PC-3 (cell line): Measurements from ENCODE around the gene CYP2R1. TPM values are rescaled to one million over a fixed set of nuclear protein-coding genes. Genes with fewer than 3 reads are reported as not detected.
A peak's percentile ranks its signal among the peaks of the same experiment; 100 is the strongest.

Source experiments
- ATAC-seq: fragments of 200-7000 bp; cut with Tn5 transposase; 2 replicates; pipeline ENCODE4 v1.9.1; 2020; ENCODE audit warnings: mild to moderate bottlenecking, moderate library complexity
- BruUV-seq: library from RNA; stranded (reverse); fragments of 400-500 nt; replicated peaks from 2 replicates; lab custom pipeline; 2021; lab: Mats Ljungman, UMichigan
- CTCF ChIA-PET: fragments of 300-600 bp; sonication (Branson Sonifier 250); formaldehyde crosslinking; loops from one replicate; lab custom pipeline; 2022; ENCODE audit warnings: antibody characterized with exemption; lab: Charles Lee
- POLR2A ChIA-PET: fragments of 300-600 bp; sonication (Branson Sonifier 250); formaldehyde crosslinking; loops from one replicate; lab custom pipeline; 2022; ENCODE audit warnings: antibody characterized with exemption; ENCODE audit not compliant: unreplicated experiment; lab: Charles Lee
- DNase-seq: peaks from one replicate; pipeline ENCODE4 v3.0.0-alpha.2; 2015
- H2AFZ ChIP-seq: fragments of 300-600 bp; sonication (generic); 2 replicates; pipeline ENCODE4 v1.6.0; 2016; ENCODE audit warnings: antibody characterized with exemption, low read length
- H3F3A ChIP-seq: fragments of 300-600 bp; sonication (generic); one replicate; pipeline ENCODE4 v1.6.0; 2017; ENCODE audit warnings: antibody characterized with exemption, low read length, control low read depth, mild to moderate bottlenecking; ENCODE audit not compliant: unreplicated experiment
- H3K27ac ChIP-seq: fragments of 300-600 bp; sonication (generic); 2 replicates; pipeline ENCODE4 v1.5.1; 2016; ENCODE audit warnings: mild to moderate bottlenecking, low read length
- H3K27me3 ChIP-seq: fragments of 300-600 bp; sonication (generic); 2 replicates; pipeline ENCODE4 v1.6.1; 2016; ENCODE audit warnings: low read length, mixed read lengths
- H3K36me3 ChIP-seq: fragments of 300-600 bp; sonication (generic); 2 replicates; pipeline ENCODE4 v1.6.1; 2016; ENCODE audit warnings: low read depth, mixed run types, low read length, mixed read lengths
- H3K4me1 ChIP-seq: fragments of 300-600 bp; sonication (generic); 2 replicates; pipeline ENCODE4 v1.5.1; 2016; ENCODE audit warnings: low read length; ENCODE audit not compliant: insufficient read depth
- H3K4me2 ChIP-seq: fragments of 300-600 bp; sonication (generic); 2 replicates; pipeline ENCODE4 v1.6.0; 2016; ENCODE audit warnings: low read length
- H3K4me3 ChIP-seq: fragments of 300-600 bp; sonication (generic); 2 replicates; pipeline ENCODE4 v1.5.1; 2016; ENCODE audit warnings: mild to moderate bottlenecking, low read length, mixed read lengths
- H3K79me2 ChIP-seq: fragments of 300-600 bp; sonication (generic); 2 replicates; pipeline ENCODE4 v1.6.1; 2017; ENCODE audit warnings: low read length, mixed read lengths
- H3K9ac ChIP-seq: fragments of 300-600 bp; sonication (generic); 2 replicates; pipeline ENCODE4 v1.6.0; 2016; ENCODE audit warnings: mild to moderate bottlenecking, low read length
- H3K9me2 ChIP-seq: fragments of 300-600 bp; sonication (generic); replicated peaks from 2 replicates; pipeline ENCODE4 v1.6.1; 2016; ENCODE audit warnings: mixed run types, low read length, mixed read lengths
- H3K9me3 ChIP-seq: fragments of 300-600 bp; sonication (generic); 2 replicates; pipeline ENCODE4 v1.6.1; 2016; ENCODE audit warnings: low read length, mixed read lengths
- H4K20me1 ChIP-seq: fragments of 300-600 bp; sonication (generic); 2 replicates; pipeline ENCODE4 v1.6.1; 2016; ENCODE audit warnings: low read length, mixed read lengths
- EZH2 ChIP-seq: fragments of 300-600 bp; sonication (generic); IDR thresholded peaks from one replicate; pipeline ENCODE4 v1.6.1; 2017; ENCODE audit warnings: antibody characterized with exemption, mild to moderate bottlenecking, low read length; ENCODE audit not compliant: unreplicated experiment
- EZH2phosphoT487 ChIP-seq: fragments of 300-600 bp; sonication (generic); IDR thresholded peaks from 2 replicates; pipeline ENCODE4 v1.6.1; 2018; ENCODE audit warnings: mild to moderate bottlenecking, antibody characterized with exemption, low read length, borderline replicate concordance
- intact Hi-C: fragments of 100-400 bp; cut with micrococcal nuclease; formaldehyde crosslinking; loops from 2 replicates; pipeline ENCODE4 v1.9.0; 2023
- total RNA-seq: library from RNA; depleted of rRNA; stranded (reverse); fragments of >200 nt; gene quantifications from 2 replicates; pipeline ENCODE4 v1.2.3, GENCODE V29; 2014
- TF ChIP-seq, protein P1 (sequence below): fragments of 300-600 bp; sonication (generic); conservative IDR thresholded peaks from 2 replicates; pipeline ENCODE4 v1.5.1; 2017; ENCODE audit warnings: antibody characterized with exemption, low read depth, mild to moderate bottlenecking, low read length

CYP2R1 gene
- total RNA-seq, 1 experiment from 2014 or later: 7.5 TPM

DNA sequence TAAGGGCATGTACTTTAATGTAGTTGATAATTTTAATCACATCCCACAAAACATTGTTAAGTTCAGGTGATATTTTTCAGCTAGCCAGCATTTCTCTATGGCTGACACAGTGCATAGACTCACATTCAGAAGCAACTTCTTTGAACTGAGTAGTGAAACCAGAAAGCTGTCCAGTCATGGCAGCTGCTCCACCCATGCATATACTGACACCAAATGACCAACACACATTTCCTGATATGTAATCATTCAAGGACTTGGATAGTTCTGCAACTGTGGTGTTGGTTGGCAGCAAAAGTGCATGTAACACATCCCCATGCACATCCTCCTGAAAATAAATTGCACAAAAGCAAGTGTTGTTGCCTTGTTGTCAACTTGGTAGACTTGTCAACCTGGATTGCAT, 40.4 kb upstream of the CYP2R1 start:
- POLR2A ChIA-PET: no interaction called here
- no TSS peak for BruUV-seq

DNA sequence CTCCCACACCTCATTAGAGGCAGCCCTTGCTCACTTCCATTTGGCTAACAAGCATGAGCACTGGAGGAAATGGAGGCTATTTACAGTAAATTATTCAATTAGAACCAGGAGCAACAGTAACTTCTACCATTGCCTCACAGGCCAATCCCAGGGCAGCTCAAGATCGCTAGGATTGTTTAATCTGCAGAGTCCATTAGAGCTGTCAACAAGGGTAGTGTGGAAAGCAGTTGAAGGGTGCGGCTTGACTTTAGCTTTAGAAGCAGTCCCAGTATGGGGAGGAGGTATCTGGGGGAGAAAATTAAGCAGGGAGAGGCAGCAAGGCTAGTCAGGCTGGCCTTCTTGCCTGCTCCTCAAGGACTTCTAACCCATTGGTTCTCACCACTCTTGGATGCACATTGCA, 38.3 kb upstream of the CYP2R1 start:
- Histone ChIP-seq H3K79me2 (no peaks in the 10 kb centered on the region), H2AFZ (no peak overlapping the region), H3K4me2 (no peak overlapping the region), H3K9me2 (no peaks in the 10 kb centered on the region), H4K20me1 (no peaks in the 10 kb centered on the region), H3K36me3 (no peaks in the 10 kb centered on the region), H3K27ac (no peak overlapping the region), H3K4me1 (no peaks in the 10 kb centered on the region), H3K9ac (no peak overlapping the region), H3K4me3 (no peak overlapping the region), H3K27me3 (no peaks in the 10 kb centered on the region), H3K9me3 (no peaks in the 10 kb centered on the region), H3F3A (no peaks in the 10 kb centered on the region)
- TF ChIP-seq EZH2phosphoT487: no peak
- no peak for TF ChIP-seq EZH2
- TF ChIP-seq, protein P1, sequence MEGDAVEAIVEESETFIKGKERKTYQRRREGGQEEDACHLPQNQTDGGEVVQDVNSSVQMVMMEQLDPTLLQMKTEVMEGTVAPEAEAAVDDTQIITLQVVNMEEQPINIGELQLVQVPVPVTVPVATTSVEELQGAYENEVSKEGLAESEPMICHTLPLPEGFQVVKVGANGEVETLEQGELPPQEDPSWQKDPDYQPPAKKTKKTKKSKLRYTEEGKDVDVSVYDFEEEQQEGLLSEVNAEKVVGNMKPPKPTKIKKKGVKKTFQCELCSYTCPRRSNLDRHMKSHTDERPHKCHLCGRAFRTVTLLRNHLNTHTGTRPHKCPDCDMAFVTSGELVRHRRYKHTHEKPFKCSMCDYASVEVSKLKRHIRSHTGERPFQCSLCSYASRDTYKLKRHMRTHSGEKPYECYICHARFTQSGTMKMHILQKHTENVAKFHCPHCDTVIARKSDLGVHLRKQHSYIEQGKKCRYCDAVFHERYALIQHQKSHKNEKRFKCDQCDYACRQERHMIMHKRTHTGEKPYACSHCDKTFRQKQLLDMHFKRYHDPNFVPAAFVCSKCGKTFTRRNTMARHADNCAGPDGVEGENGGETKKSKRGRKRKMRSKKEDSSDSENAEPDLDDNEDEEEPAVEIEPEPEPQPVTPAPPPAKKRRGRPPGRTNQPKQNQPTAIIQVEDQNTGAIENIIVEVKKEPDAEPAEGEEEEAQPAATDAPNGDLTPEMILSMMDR: no peak
- ATAC-seq: no peak
- POLR2A ChIA-PET: no interaction called here
- CTCF ChIA-PET: no interaction called here
- no peak for DNase-seq
- no TSS peak for BruUV-seq
- intact Hi-C loops: no loop called here

More for the DNA sequence above, 40.4 kb upstream of the CYP2R1 start:
- Histone ChIP-seq H3K9me2 (no peaks in the 10 kb centered on the region), H4K20me1 (no peaks in the 10 kb centered on the region), H3K27me3 (no peaks in the 10 kb centered on the region), H3K4me3 (no peak overlapping the region), H2AFZ (no peak overlapping the region), H3K4me2 (no peak overlapping the region), H3F3A (no peaks in the 10 kb centered on the region), H3K27ac (no peak overlapping the region), H3K9me3 (no peaks in the 10 kb centered on the region), H3K4me1 (no peaks in the 10 kb centered on the region), H3K79me2 (no peaks in the 10 kb centered on the region), H3K9ac (no peak overlapping the region), H3K36me3 (no peaks in the 10 kb centered on the region)
- ATAC-seq (no peak), DNase-seq (no peak)
- CTCF ChIA-PET: no interaction called here
- intact Hi-C loops: no loop called here
- no peak for TF ChIP-seq EZH2phosphoT487
- no peak for TF ChIP-seq EZH2
- TF ChIP-seq, protein P1: no peak

DNA sequence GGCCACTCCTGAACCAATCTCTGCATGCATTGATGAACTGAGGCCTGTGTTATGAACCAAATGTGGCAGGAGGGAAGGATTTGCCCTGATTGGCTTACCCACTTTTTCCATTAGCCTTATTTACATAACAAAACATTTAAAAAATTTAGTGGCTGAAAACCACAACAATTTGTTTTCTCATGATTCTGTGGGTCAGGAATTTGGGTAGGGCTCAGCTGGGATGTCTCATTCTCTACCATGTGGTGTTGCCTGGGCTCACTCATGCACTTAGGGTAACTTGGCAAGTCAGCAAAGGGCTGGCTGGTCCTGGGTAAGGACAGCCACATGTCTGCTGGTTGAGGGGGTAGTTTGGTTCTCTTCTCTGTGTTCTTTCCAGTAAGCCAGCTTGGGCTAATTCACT, 35.1 kb upstream of the CYP2R1 start:
- no peak for ATAC-seq
- Histone ChIP-seq H3K4me2 (no peak overlapping the region), H3K9ac (no peak overlapping the region), H4K20me1 (no peaks in the 10 kb centered on the region), H3K4me1 (no peaks in the 10 kb centered on the region), H3K9me2 (no peaks in the 10 kb centered on the region), H3K36me3 (no peaks in the 10 kb centered on the region), H3K27me3 (no peaks in the 10 kb centered on the region), H3K79me2 (no peaks in the 10 kb centered on the region), H3K9me3 (no peaks in the 10 kb centered on the region), H3F3A (no peaks in the 10 kb centered on the region), H2AFZ (no peak overlapping the region), H3K4me3 (no peak overlapping the region), H3K27ac (no peak overlapping the region)
- ChIA-PET POLR2A (no interaction called here), CTCF (no interaction called here)
- BruUV-seq: no TSS peak
- TF ChIP-seq EZH2 (no peak), EZH2phosphoT487 (no peak)
- TF ChIP-seq, protein P1: no peak
- intact Hi-C loops: no loop called here
- peak; percentile 17 for DNase-seq
